ENCODE results near the gene FAM131A.

The FAM131A gene

GRCh38 chr3:184308744-184309143, 28.7 kb upstream of the FAM131A start:
- Mint-ChIP-seq H3K4me3 (no peak overlapping the region), H3K27ac (peak overlapping the region; percentile 12), H3K27me3 (ENCODE audit: low read depth) (no peaks in the 10 kb centered on the region), H3K9me3 (no peaks in the 10 kb centered on the region), H3K36me3 (ENCODE audit: low read depth) (peaks cover 52% of the 10 kb centered on the region), H3K4me1 (ENCODE audit: low read depth) (no peaks in the 10 kb centered on the region)
- no peak for DNase-seq (ENCODE audit: low spot score)

DNA sequence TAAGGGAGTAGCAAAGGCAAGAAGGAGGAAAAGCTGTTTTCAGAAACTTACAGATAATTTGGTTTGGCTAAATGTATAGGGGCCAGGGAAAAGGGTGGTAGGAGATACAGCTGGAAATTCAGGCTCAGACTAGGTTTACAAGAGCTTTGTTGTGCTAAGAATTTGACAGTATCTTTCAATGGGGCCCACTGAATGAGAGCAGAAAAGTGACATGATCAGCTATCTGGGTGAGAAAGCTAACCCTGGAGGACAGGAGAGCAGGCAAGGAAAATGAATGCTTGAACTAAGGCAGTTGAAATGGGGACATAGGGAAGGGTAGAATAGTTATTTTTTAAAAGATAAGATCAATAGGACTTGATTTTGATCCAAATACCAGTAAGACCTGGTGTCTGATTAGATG, 25.8 kb upstream of the FAM131A start:
- H3K4me3 Mint-ChIP-seq, result no peak overlapping the region
- H3K27ac Mint-ChIP-seq, result no peak overlapping the region
- H3K27me3 Mint-ChIP-seq (ENCODE audit: low read depth), result no peaks in the 10 kb centered on the region
- H3K4me1 Mint-ChIP-seq (ENCODE audit: low read depth), result peaks cover 7% of the 10 kb centered on the region
- DNase-seq (ENCODE audit: low spot score), result no peak
- no peaks in the 10 kb centered on the region for H3K9me3 Mint-ChIP-seq
- H3K36me3 Mint-ChIP-seq (ENCODE audit: low read depth), result peaks cover 31% of the 10 kb centered on the region

GRCh38 chr3:184314363-184314699, 23.1 kb upstream of the FAM131A start, which contains the start of gene EIF4G1:
Gene EIF4G1, plus strand, starts transcription at chr3:184314606. Its CDS starts 1,191 bp downstream, at chr3:184315797.
- DNase-seq (ENCODE audit: low spot score), result peak; percentile 94
- Mint-ChIP-seq H3K4me1 (ENCODE audit: low read depth) (peaks cover 28% of the 10 kb centered on the region), H3K27ac (peak within 1 kb of the TSS; percentile 90), H3K4me3 (peak within 1 kb of the TSS; percentile 86), H3K9me3 (no peaks in the 10 kb centered on the region), H3K36me3 (ENCODE audit: low read depth) (peaks cover 22% of the 10 kb centered on the region), H3K27me3 (ENCODE audit: low read depth) (no peaks in the 10 kb centered on the region)

- Mint-ChIP-seq H3K4me3 (peak overlapping the region; percentile 86), H3K27ac (peak overlapping the region; percentile 90), H3K4me1 (ENCODE audit: low read depth) (peaks cover 31% of the 10 kb centered on the region), H3K9me3 (no peaks in the 10 kb centered on the region), H3K36me3 (ENCODE audit: low read depth) (peaks cover 23% of the 10 kb centered on the region), H3K27me3 (ENCODE audit: low read depth) (no peaks in the 10 kb centered on the region)
- peak; percentile 33 for DNase-seq (ENCODE audit: low spot score)
These were observed 22.5 kb upstream of the FAM131A start for GRCh38 chr3:184314700-184315542.

- peaks cover 26% of the 10 kb centered on the region for H3K36me3 Mint-ChIP-seq (ENCODE audit: low read depth)
- peak overlapping the region; percentile 84 for H3K4me3 Mint-ChIP-seq
- H3K27ac Mint-ChIP-seq, result peak overlapping the region; percentile 90
- DNase-seq (ENCODE audit: low spot score), result no peak
- no peaks in the 10 kb centered on the region for H3K9me3 Mint-ChIP-seq
- peaks cover 31% of the 10 kb centered on the region for H3K4me1 Mint-ChIP-seq (ENCODE audit: low read depth)
- no peaks in the 10 kb centered on the region for H3K27me3 Mint-ChIP-seq (ENCODE audit: low read depth)
These were observed 21.9 kb upstream of the FAM131A start for GRCh38 chr3:184315543-184315867.

GRCh38 chr3:184315871-184316661, 21.3 kb upstream of the FAM131A start:
- peak overlapping the region; percentile 79 for H3K27ac Mint-ChIP-seq
- H3K9me3 Mint-ChIP-seq, result no peaks in the 10 kb centered on the region
- peaks cover 31% of the 10 kb centered on the region for H3K36me3 Mint-ChIP-seq (ENCODE audit: low read depth)
- peaks cover 31% of the 10 kb centered on the region for H3K4me1 Mint-ChIP-seq (ENCODE audit: low read depth)
- peak overlapping the region; percentile 84 for H3K4me3 Mint-ChIP-seq
- no peak for DNase-seq (ENCODE audit: low spot score)
- no peaks in the 10 kb centered on the region for H3K27me3 Mint-ChIP-seq (ENCODE audit: low read depth)

GRCh38 chr3:184316792-184317191, 20.6 kb upstream of the FAM131A start:
- Mint-ChIP-seq H3K4me1 (ENCODE audit: low read depth) (peaks cover 31% of the 10 kb centered on the region), H3K9me3 (no peaks in the 10 kb centered on the region)
- no peak for DNase-seq (ENCODE audit: low spot score)

GRCh38 chr3:184317201-184317600, 20.2 kb upstream of the FAM131A start:
- Mint-ChIP-seq H3K4me3 (peak overlapping the region; percentile 84), H3K4me1 (ENCODE audit: low read depth) (peaks cover 31% of the 10 kb centered on the region), H3K27me3 (ENCODE audit: low read depth) (no peaks in the 10 kb centered on the region), H3K27ac (peak overlapping the region; percentile 47), H3K9me3 (no peaks in the 10 kb centered on the region), H3K36me3 (ENCODE audit: low read depth) (peaks cover 43% of the 10 kb centered on the region)
- DNase-seq (ENCODE audit: low spot score), result no peak

More at GRCh38 chr3:184316792-184317191, 20.6 kb upstream of the FAM131A start:
- no peaks in the 10 kb centered on the region for H3K27me3 Mint-ChIP-seq (ENCODE audit: low read depth)
- H3K4me3 Mint-ChIP-seq, result peak overlapping the region; percentile 84
- H3K27ac Mint-ChIP-seq, result peak overlapping the region; percentile 79
- H3K36me3 Mint-ChIP-seq (ENCODE audit: low read depth), result peaks cover 39% of the 10 kb centered on the region

DNA sequence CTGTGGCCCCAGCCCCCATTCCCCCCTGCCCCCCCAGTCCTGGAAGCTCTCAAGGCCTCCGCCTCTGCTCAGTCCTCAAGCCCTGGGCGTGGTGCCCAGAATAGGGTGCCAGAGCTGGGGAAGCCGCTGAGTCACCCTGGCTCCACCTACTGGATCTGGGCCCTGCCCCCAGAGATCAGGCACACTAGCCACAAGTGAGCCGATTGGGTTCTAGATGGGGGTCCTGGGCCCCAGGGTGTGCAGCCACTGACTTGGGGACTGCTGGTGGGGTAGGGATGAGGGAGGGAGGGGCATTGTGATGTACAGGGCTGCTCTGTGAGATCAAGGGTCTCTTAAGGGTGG, 17.3 kb upstream of the FAM131A start:
- no peak overlapping the region for H3K4me3 Mint-ChIP-seq
- H3K27ac Mint-ChIP-seq, result no peak overlapping the region
- H3K9me3 Mint-ChIP-seq, result no peaks in the 10 kb centered on the region
- peaks cover 64% of the 10 kb centered on the region for H3K36me3 Mint-ChIP-seq (ENCODE audit: low read depth)
- peaks cover 29% of the 10 kb centered on the region for H3K4me1 Mint-ChIP-seq (ENCODE audit: low read depth)
- DNase-seq (ENCODE audit: low spot score), result no peak
- H3K27me3 Mint-ChIP-seq (ENCODE audit: low read depth), result no peaks in the 10 kb centered on the region

GRCh38 chr3:184321666-184322065, 15.7 kb upstream of the FAM131A start:
- Mint-ChIP-seq H3K36me3 (ENCODE audit: low read depth) (peaks cover 77% of the 10 kb centered on the region), H3K27ac (no peak overlapping the region)

DNA sequence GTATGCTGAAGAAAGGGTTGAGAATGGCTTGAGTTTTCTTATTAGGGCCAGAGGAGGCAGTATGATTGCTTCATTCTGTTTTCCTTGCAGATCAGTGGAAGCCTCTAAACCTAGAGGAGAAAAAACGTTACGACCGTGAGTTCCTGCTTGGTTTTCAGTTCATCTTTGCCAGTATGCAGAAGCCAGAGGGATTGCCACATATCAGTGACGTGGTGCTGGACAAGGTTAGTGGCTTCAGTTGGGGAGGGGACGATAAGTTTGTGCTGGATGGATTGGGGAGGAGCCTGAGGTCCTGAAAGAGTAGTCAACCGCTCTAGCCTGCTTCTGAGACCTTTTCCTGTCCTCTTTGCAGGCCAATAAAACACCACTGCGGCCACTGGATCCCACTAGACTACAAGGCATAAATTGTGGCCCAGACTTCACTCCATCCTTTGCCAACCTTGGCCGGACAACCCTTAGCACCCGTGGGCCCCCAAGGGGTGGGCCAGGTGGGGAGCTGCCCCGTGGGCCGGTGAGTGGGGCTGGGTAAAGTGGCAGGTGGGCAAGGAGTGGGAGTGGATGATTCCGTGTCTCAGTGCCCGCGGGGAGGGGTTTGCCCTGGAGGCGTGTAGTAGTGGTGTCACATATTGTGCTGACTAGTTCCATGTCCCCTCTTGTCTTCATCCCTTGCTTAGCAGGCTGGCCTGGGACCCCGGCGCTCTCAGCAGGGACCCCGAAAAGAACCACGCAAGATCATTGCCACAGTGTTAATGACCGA, 14.5 kb upstream of the FAM131A start:
- H3K36me3 Mint-ChIP-seq (ENCODE audit: low read depth), result peaks cover 80% of the 10 kb centered on the region
- no peak overlapping the region for H3K4me3 Mint-ChIP-seq
- no peaks in the 10 kb centered on the region for H3K27me3 Mint-ChIP-seq (ENCODE audit: low read depth)
- DNase-seq (ENCODE audit: low spot score), result no peak
- no peaks in the 10 kb centered on the region for H3K9me3 Mint-ChIP-seq
- H3K4me1 Mint-ChIP-seq (ENCODE audit: low read depth), result peaks cover 11% of the 10 kb centered on the region
- H3K27ac Mint-ChIP-seq, result no peak overlapping the region

More at GRCh38 chr3:184321666-184322065, 15.7 kb upstream of the FAM131A start:
- DNase-seq (ENCODE audit: low spot score), result no peak
- H3K27me3 Mint-ChIP-seq (ENCODE audit: low read depth), result no peaks in the 10 kb centered on the region
- H3K9me3 Mint-ChIP-seq, result no peaks in the 10 kb centered on the region
- H3K4me3 Mint-ChIP-seq, result no peak overlapping the region
- H3K4me1 Mint-ChIP-seq (ENCODE audit: low read depth), result peaks cover 24% of the 10 kb centered on the region

DNA sequence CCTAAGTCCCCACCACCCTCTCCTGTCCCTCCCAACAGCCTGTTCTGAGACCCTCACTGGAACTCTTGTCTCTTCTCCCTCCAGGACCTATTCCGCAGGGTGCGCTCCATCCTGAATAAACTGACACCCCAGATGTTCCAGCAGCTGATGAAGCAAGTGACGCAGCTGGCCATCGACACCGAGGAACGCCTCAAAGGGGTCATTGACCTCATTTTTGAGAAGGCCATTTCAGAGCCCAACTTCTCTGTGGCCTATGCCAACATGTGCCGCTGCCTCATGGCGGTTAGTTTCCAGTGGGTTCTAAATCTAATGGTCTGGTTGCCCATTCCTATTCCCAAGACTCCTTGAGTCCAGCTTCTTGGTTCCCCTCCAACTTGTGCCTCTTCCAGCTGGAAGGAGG, 13.7 kb upstream of the FAM131A start:
- H3K36me3 Mint-ChIP-seq (ENCODE audit: low read depth), result peaks cover 83% of the 10 kb centered on the region
- no peaks in the 10 kb centered on the region for H3K9me3 Mint-ChIP-seq
- no peak overlapping the region for H3K27ac Mint-ChIP-seq
- no peak overlapping the region for H3K4me3 Mint-ChIP-seq
- H3K27me3 Mint-ChIP-seq (ENCODE audit: low read depth), result no peaks in the 10 kb centered on the region
- H3K4me1 Mint-ChIP-seq (ENCODE audit: low read depth), result peaks cover 10% of the 10 kb centered on the region
- no peak for DNase-seq (ENCODE audit: low spot score)

- H3K27me3 Mint-ChIP-seq (ENCODE audit: low read depth), result no peaks in the 10 kb centered on the region
- H3K4me1 Mint-ChIP-seq (ENCODE audit: low read depth), result peaks cover 4% of the 10 kb centered on the region
- H3K9me3 Mint-ChIP-seq, result no peaks in the 10 kb centered on the region
- no peak for DNase-seq (ENCODE audit: low spot score)
- H3K36me3 Mint-ChIP-seq (ENCODE audit: low read depth), result peaks cover 87% of the 10 kb centered on the region
- no peak overlapping the region for H3K4me3 Mint-ChIP-seq
- no peak overlapping the region for H3K27ac Mint-ChIP-seq
These were observed 12.1 kb upstream of the FAM131A start for GRCh38 chr3:184325269-184325668.
